ENCODE data around the gene FGF1.

DNA sequence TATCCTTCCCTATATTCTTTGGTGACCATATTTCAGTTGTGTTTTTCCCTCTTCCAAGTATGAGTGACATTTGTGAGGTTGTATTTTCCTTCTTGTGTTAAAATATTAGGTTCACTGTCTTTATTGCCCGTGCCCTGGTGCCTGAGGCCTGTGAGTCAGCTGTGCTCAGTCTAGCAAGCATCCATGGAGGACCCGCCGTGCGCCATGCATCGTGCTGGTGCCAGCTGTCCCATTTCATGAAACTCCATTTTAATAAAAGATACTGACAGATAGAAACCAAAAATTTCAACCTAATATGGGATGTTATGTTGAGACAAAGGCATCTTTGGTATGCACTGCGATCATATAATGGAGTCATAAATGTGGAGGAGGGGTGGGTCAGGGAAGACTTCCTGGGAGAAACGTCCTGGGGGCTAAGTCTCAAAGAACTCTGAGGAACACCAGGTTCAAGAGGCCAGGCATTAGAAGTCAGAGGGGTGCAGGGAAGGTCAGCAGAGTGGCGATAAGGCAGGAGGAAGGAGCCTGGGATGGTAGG is 34.0 kb upstream of the FGF1 start:
- no peak for TF ChIP-seq POLR2A (IDR thresholded peaks at IDR 0.05)
- no peak for TF ChIP-seq POLR2AphosphoS5 (IDR thresholded peaks at IDR 0.05)
- TF ChIP-seq, protein P1, sequence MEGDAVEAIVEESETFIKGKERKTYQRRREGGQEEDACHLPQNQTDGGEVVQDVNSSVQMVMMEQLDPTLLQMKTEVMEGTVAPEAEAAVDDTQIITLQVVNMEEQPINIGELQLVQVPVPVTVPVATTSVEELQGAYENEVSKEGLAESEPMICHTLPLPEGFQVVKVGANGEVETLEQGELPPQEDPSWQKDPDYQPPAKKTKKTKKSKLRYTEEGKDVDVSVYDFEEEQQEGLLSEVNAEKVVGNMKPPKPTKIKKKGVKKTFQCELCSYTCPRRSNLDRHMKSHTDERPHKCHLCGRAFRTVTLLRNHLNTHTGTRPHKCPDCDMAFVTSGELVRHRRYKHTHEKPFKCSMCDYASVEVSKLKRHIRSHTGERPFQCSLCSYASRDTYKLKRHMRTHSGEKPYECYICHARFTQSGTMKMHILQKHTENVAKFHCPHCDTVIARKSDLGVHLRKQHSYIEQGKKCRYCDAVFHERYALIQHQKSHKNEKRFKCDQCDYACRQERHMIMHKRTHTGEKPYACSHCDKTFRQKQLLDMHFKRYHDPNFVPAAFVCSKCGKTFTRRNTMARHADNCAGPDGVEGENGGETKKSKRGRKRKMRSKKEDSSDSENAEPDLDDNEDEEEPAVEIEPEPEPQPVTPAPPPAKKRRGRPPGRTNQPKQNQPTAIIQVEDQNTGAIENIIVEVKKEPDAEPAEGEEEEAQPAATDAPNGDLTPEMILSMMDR (IDR thresholded peaks at IDR 0.05), result no peak

Measured in breast epithelium (tissue), 3 donors.